Astrocyte (in vitro differentiated cells and primary cell): ENCODE data around the gene ABI1.

Experiments used
- EZH2 ChIP-seq: IDR thresholded peaks from 2 replicates; pipeline ENCODE4 v1.6.1; 2012; ENCODE audit warnings: mild to moderate bottlenecking, low read length, inconsistent platforms; ENCODE audit not compliant: insufficient read depth
- TF ChIP-seq, protein P1 (sequence below): IDR thresholded peaks from 2 replicates; pipeline ENCODE4 v1.5.1; 2011; ENCODE audit warnings: low read depth, mild to moderate bottlenecking, inconsistent platforms, low read length, moderate library complexity; ENCODE audit not compliant: insufficient read depth

DNA sequence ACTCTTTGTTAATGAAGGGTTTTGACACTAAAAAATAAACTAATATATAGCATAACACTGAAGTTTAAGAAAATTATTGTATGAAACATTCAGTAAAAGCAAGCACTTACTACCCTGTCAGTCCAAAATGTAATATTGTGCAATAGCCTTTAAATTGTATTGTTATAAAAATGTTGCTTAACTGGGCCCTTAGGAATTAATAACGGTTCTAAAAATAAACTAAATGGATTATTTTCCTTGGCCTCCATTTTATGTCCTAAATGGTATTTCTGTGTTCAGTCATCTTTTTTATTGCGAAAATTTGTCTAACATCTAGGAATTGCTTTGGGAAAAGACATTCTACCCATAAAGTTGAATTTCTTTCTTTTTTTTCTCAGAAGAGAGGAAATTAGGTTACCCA is 49.0 kb upstream of the ABI1 start:
- TF ChIP-seq, protein P1, sequence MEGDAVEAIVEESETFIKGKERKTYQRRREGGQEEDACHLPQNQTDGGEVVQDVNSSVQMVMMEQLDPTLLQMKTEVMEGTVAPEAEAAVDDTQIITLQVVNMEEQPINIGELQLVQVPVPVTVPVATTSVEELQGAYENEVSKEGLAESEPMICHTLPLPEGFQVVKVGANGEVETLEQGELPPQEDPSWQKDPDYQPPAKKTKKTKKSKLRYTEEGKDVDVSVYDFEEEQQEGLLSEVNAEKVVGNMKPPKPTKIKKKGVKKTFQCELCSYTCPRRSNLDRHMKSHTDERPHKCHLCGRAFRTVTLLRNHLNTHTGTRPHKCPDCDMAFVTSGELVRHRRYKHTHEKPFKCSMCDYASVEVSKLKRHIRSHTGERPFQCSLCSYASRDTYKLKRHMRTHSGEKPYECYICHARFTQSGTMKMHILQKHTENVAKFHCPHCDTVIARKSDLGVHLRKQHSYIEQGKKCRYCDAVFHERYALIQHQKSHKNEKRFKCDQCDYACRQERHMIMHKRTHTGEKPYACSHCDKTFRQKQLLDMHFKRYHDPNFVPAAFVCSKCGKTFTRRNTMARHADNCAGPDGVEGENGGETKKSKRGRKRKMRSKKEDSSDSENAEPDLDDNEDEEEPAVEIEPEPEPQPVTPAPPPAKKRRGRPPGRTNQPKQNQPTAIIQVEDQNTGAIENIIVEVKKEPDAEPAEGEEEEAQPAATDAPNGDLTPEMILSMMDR, result no peak
- no peak for TF ChIP-seq EZH2
